Embryonic facial prominence (tissue), 1 donor: ENCODE measurements around the gene ATP11A.

ENCODE experiments used
- DNase-seq: peaks from one replicate; pipeline ENCODE4 v3.0.0-alpha.2; 2016; ENCODE audit errors: extremely low spot score

ATP11A gene

DNA sequence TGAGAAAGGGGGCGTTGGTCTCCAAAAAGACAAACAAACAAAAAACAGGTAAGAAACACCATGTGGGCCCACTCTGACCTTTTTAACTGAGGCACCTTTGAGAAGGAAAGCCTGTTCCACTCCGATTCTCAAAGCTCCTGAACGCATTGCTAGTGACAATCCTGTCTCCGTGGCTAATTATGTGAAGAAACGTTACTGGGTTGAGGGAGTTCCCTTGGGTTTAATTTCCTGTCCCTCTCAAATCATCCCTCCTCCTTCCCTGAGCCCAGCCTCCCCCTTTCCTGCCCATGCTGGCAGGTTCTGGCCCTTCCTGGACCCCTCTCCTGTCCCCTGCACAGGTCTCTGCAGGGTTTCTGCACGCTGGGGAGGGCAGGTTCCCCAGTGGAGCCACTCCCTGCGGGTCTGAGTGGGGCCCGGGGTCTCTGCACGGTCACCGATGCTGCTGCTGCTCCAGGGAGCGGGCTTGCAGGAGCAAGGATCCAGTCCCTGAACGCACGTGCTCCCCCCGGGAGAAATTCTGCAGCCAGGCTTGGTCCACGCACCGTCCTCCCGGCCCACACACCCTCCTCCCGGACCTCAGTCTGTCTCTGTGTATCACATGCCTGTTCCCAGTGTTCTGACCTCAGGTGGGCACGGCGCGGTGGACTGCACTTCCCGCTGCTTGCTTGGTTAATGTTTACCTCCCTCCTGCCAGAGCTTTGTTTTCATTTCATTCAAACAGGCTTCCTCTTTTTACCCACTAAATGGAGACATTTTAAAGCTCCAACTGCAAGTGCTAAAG lies 202.8 kb downstream of the ATP11A start:
- DNase-seq, result no peak

DNA sequence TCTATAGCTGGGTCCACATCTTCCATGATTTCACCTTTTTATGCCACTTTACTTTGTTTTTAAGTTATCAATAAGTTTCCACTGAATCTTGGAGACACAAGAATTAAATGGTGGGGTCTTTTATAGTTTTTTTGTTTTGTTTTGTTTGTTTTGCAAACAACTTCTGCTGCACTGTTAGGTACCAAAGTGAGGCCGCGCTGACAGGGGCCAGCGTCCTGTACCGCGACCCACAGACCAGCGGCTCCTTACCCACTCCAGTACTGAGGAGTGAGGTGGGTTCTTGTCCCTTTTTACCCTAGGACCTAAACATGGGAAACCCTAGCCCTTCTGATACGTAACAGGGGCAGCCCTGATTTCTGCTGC lies 203.3 kb downstream of the ATP11A start:
- no peak for DNase-seq

DNA sequence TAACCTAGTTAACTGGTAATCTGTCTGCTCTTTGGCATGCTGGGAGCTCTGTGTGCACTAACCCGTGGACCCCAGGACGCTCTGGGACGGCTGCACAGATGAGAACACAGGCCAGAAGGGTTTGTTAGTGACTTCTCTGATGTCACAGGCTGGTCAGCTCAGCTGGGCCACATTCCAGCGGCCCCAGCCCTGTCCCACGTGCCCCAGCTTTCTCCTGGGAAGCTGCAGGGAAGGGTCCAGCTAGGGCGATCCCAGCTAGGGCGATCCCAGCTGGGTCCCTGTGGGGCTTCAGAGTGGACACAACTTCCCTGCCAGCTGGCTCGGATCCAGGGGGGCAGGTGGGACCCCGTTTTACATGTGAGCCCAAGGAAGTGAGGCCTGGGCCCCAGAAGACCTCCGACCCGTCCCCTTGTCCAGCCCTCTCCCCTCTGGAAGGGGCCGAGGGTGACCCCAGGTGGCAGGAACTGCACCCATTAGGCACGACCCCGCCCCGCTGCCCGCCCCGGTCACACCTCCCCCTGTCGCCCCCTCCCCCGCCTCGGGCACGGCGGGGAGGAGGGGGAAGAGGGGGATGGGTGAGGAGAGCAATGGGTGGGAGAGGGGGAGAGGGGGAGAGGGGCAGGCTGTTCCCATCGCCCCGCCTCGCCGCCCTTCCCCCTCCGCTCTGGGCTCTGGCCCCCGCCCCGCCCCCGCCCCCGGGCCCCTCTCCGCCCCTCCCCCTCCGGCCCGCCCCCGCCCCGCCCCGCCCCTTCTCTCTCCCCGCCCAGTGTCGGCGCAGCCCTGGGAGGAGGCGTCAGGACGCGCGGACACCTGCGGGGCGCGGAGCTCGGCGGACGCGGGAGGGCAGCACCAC lies 204.0 kb downstream of the ATP11A start:
- no peak for DNase-seq

DNA sequence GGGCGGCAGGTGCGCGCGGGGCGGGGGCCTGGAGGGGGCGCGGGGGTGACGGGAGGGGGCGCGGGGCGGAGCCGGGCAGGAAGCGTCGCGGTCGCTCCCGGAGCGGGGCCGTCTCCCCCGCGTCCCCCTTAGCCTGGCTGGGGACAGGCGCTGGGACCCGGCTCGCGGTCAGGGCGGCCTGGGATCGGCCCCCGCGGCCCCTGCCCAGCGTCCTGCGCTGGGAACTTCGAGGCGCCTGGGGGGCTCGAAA lies 204.5 kb downstream of the ATP11A start:
- DNase-seq, result no peak

DNA sequence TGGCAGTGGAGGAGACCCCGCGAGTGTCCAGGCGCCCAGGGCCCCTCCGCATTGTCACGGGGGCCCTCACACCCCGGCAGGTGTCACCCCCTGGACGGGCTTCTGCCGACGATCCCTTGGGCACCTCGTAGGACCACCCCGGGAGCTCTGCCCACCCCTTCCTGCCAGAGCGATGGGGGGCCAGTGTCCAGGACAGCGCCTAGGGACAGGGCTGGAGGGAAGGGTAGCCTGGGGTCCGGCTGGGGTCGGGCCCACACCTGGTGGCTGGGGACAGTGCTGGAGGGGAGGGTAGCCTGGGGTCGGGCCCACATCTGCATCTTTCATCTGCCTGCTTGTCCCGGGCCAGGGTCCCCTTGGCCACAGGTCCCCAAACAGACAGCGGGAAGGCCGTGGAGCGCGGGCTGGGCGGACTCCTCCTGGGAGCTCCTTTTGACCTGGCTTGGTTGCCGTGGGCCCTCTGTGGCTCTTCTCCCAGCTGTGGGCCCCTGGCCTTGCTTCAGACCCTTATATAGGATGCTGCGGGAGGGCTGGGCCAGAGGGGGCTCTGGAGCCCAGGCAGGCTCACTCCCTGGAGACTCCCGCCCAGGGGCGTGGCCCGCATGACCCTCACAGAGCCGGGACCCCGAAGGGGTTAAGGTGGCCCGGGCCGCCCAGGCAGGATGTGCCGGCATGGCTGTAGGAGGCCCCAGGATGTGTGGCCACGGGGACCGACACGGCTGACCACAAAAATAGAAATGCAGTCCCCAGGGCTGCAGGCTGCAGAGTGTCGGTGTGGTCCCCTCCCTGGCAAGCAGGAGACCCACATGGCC lies 205.0 kb downstream of the ATP11A start:
- DNase-seq, result no peak

DNA sequence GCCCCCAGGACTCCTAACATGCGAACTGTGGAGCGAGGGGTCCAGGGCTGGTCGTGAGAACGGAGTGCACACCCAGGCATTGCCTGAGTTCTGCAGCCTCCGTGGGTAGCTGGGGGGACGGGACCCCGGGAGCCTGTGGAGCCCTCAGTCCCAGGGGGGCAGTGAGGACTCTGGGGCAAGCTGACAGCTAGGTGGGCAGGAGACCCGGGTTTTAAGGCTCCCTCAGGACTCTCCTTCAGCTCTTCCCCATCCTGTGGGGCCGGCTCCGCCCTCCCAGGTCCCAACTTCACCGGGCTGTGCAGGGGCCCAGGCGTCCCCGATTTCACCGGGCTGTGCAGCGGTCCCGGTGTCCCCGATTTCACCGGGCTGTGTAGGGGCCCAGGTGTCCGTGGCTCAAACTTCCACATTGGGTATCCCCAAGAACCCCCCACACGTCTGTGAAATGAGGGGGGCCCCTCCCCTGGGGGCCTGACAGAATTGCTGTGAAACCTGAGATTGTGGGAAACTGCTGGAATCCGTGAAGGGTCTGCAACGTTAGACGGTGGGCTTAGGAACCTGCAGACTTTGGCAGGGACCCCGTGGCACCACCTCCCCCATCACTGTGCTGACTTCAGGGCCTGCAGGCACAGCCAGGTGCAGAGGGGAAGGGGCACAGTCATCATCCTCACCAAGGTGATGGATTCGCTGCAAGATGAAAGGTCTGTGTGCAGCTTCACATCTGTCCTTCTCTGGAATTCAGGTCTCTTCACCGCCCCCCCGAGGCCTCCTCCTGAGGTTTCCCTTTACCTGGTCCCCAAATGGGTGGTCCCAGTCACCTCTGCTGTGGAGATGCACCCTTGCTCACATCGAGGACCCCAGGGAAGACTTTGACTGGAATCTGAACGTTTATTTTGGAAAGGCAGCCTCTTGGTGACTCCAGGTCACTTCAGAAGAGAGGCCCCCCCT lies 206.0 kb downstream of the ATP11A start:
- DNase-seq, result no peak

DNA sequence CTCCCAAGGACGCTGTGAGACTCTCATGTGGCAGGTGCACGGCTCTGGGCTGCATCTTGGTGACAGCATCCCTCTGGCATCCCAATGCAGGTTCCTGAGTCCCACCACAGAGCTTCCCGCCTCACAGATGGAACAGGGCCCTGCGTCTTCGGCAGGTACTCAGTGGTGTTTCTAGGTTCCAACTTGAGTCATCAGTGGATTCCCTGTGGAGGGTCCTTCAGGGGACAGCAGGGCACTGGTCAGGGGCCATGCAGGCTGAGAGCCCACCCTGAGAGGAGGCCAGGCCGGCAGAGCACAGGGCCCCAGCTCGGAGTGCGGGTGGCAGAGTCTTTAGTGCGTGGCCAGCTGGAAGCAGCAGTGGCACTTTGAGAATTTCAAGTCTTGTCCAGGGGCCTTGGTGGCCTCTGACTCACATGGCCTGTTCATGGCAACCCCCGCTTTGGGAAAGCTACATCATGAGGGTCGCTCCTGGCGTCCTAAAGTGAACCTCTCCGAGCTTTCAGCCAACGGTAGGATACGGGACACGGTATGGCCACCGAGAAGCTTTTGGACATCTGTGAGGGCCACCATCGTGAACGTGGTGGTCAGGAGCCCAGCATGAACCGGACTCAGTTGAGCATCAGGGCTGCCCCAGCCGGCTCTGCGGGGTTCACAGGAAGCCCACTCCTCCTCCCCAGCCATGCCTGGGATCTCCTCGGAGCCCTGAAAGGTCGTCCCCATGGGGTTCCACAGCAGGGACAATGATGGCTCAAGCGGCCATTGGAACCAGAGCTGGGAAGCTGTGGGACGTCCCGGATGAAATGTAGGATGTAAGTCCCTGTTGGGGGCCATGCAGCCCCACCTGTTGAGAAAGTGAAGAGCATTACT lies 207.1 kb downstream of the ATP11A start:
- no peak for DNase-seq

DNA sequence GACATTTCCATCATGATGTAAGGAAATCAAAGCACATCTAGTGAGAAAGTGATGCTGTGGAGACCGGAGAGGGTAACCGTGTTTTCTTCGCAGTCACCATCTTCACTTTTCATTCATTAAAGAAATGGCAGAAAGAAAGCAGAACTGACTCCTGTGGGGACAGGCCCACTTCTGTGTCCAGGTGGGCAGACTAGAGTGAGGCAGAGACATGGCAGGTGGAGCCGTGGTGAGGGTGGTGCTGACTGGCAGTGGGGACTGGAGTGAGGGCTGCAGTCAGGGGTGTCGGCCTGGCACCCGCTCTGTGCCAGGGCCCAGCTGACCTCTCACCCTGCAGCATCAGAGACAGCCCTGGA lies 207.7 kb downstream of the ATP11A start:
- no peak for DNase-seq

DNA sequence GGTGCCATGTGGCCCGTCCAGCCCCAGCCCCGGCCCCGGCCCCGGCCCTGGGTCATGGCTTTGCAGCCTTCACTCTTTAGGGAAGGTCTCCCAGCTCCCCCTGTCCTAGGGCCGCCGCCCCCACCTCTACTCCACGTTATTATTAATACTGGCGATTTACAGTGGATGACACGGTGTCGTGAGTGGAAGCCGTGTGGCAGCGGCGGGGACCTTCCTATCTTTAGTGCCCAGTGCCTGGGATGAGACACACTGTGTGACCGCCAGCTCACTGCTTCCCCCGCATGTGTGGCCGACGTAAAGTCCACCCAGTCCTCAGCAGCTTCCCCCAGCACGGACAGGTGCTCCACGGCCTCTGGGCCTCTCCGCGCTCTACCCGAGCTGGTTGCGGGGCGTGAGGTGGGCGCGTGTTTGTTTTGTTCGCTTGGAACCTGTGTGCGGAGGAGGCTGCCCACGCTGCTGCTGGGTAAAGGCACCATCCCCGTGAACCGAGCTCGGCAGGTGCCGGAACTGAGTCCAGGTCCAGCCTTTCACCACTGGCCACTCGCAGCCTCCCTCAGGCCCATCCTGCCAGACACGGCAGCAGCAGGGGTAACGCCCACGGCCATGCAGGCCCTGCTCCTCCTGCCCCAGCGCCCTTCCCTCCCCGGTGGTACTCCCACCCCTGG lies 208.2 kb downstream of the ATP11A start:
- DNase-seq, result no peak

DNA sequence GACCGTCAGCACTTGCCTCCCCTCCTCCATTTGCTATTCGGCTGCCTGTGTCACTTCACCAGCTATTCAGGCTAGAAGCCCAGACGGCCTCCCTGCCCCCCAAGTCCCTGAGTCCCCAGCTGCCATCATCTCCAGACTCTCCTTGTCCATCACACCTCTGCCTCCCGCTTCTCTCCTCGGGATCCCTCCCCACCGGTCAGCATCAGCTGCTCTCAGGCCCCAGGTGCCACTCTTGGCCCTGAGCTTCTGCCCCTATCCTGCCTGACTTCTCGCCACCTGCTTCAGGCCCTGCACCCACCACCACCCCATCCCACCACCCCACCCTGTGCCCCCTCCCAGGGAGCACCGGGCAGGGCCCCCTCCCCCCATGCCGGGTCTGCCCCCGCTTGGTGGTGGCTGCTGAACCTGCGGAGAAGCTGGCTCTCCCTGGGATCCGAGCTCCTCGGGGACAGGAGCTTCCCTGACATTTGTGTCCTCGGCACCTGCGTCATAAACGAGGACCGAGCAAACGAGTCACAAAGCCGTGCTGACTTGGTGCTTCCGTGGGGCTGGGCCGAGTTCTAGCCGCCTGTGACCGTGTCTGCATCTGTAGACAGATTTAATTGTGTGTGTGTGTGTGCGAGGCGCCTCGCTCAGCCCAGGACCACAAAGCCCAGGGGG lies 208.9 kb downstream of the ATP11A start:
- DNase-seq, result no peak

DNA sequence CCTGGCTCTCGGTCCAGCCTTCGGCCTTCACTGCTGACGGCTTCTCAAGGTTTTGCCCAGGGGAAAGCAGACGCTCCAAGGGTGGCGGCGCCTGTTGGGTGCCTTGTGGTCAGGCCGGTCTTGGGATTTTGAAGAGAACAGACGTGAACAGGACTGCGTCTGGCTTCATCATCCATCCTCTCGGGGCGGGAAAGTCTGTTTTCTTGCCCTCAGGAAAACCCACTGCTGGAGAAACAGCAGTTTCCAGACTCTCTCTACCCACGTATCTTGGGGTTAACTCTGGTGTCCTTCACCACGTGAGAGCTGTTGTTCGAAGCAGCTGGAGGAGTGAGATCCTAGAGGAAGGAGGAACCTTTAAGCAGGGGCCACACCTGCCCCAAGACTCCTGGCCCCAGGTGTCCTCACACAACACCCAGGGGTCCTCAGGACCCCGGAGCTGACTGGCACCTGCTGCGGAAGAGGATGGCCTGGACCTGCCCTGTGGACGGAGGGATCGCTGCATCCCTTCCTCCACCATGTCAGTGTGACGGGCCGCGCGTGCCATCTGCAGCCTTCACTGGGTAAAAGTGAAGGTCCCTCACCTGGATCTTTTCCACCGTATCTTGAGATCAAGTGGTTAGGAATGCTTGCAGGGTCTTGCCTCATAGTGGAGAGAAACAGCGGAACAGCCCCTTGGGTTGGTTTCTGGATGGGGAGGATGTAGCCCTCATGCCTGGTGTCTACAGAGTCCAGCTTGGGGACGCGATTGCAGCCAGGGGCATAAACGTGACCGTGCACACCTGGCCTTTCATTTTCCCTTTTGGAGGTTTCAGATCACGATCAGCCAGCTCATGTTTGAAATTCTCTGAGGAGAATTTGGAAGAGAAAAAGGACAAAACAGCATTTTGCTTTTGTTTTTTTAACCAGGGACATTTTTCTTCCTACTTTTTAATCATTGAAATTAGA lies 209.7 kb downstream of the ATP11A start:
- no peak for DNase-seq

DNA sequence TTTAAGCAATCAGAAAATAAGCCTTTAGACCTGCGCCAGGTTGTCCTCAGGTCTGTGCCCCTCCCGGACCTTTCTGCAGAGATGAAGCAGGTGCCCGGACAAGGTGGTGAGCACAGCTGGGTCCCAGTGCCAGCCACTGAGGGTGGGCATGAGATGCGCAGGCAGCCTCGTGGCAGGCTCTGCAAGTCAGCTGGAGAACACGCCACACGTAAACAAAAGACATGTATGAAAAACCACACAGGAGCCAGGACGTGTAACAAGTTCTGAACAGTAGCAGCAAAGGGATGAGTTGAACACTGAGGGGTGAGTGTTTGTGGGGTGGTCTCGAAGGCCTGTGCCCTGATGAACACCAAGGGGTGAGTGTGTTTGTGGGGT lies 210.4 kb downstream of the ATP11A start:
- no peak for DNase-seq

DNA sequence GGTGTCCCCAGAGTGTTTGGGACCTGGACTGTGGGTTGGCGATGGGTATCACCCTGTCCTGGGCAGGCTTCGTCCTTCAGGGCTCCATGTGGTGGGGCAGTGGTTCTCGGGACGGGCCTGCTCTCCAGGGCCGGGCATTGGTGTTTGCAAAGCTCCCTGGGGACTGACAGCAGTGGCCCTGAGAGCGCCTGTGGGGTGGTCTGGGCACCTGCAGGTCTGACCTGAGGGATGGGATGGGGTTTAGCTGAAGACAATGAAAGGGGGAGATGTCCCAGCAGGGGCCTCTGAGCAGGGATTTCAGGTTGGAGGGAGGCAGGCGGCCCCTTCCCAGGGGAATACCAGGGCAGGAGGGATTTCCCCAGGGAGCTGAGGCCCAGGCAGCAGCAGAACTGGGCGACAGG lies 210.9 kb downstream of the ATP11A start:
- no peak for DNase-seq

DNA sequence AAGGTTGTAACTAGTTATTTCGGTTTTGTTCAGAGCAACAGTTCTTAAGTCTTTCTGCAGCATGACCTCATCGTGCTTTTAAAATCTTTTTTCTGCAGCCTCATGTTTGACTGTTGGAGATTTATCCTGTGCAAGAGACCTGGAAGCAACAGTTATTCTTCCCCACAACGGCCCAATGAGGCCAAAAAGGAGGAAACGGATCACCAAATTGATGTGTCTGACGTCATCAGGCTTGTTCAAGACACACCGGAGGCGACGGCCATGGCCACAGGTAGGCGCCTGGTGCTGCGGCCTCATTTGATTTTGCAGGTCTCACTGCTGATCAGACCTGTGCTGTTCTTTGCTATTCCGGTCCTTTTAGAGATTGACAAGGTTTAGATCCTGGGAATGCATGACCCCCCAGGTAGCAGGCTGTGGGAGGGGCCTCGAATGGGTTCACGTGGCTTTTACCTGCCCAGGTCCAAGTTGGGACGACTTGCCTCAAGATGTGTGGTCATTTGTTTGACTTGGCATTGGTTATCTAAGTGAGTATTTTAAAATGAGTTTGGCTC lies 212.3 kb downstream of the ATP11A start:
- peak; percentile 33 for DNase-seq

DNA sequence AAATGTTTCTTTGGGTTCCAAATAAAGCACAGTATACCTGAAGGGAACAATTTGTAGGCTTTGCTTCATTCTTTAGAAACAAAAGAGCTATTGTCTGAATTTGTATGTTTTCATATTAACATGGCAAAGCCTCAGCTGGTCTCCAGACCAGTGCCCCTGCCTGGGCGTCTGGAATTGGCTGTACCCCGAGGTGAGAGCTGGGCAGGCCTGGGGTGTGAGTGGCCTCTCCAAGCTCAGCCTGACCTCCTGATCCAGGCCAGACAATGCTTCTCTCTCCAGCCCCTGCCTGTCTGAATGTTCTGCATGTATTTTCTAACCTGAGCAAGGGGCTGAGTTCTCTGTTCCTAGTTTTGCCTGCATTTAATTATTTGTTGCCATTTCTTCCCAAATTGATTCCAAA lies 212.8 kb downstream of the ATP11A start:
- DNase-seq, result no peak

DNA sequence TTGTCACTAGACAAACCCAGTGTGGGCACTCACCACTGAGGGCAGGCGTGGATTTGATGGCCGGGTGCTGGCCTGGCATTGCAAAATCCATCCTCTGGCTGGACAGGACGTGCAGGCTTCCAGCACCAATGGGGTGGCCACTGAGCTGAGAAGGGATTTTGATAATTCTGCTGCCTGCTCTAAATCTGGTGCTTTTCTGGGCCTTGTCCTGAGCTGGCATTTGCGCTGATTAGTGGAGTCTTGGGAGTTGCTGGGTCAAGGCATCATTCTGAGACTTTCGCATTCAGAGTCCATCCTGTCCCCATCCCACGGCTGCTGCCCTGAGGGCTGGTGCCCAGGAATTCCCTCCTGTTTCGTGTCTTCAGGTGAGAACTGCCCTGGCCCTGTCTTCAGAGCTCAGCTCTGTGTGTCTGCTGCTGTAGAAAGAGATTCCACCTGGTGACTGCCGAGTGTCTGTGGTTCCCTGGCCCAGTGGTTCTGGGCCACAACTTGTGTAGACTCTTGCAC lies 213.3 kb downstream of the ATP11A start:
- no peak for DNase-seq

DNA sequence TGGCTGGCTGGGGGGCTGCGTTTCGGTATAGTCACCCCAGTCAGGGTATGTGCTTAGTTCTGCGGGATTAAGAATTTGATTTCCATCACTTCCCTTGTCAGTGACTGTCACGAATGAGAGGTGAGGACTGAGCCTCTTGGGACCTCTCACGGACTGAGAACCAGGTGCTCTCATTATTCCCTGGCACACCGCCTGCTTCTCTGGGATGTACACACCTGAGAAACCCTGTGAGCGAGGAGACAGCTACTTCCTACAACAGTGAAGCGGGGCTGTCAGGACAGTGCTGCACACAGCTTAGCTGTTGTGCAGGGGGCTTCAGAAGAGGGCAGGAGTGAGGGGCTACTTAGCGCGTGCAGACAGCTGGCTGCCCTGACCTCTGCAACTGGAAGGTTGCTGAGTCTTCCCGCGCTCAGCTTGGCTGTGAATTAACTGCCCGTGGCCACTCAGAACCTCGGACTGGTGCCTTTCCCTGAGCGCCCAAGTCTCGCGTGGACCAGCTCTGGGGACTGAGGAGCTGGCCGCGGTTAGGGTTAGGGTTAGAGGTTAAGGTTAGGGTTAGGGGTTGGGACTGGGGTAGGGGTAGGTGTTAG lies 213.9 kb downstream of the ATP11A start:
- DNase-seq, result no peak
